Activated T-helper 2 cell treated with anti-CD3 and anti-CD28 coated beads, Interferon-gamma antibody, Interleukin-2, Interleukin-4, amounts not matched to agents 10 μg/mL and 5 μg/mL and 100 μg/mL, durations not matched to agents 14 hours and 24 hours and 36 hours (primary cell): ENCODE results near the gene ABCB9. TPM values are rescaled to one million over a fixed set of nuclear protein-coding genes. Genes with fewer than 3 reads are reported as not detected.
"Not testable (repeated sequence)": the region's sequence is repeated elsewhere in the genome, so short reads cannot be mapped to it uniquely, and the experiment has no call there.

Experiments
- DNase-seq: peaks from one replicate; pipeline ENCODE4 v3.0.0; 2021; ENCODE audit warnings: low spot score
- H3K27ac Mint-ChIP-seq: one replicate; pipeline ENCODE4 v1.8.0; 2021; ENCODE audit warnings: mixed read lengths
- H3K27me3 Mint-ChIP-seq: one replicate; pipeline ENCODE4 v1.8.0; 2021; ENCODE audit warnings: low read depth, mixed read lengths
- H3K36me3 Mint-ChIP-seq: one replicate; pipeline ENCODE4 v1.8.0; 2021; ENCODE audit warnings: low read depth, mixed read lengths
- H3K4me1 Mint-ChIP-seq: one replicate; pipeline ENCODE4 v1.8.0; 2021; ENCODE audit warnings: low read depth, mixed read lengths
- H3K4me3 Mint-ChIP-seq: one replicate; pipeline ENCODE4 v1.8.0; 2021; ENCODE audit warnings: low read depth, mild to moderate bottlenecking, moderate library complexity, mixed read lengths
- H3K9me3 Mint-ChIP-seq: one replicate; pipeline ENCODE4 v1.8.0; 2021; ENCODE audit warnings: mixed read lengths
- intact Hi-C: fragments of 100-400 bp; cut with micrococcal nuclease; formaldehyde crosslinking; loops from one replicate; pipeline ENCODE4 v1.15.1; 2023
- total RNA-seq: library from RNA; stranded (reverse); gene quantifications from 2 replicates; pipeline ENCODE4 v1.2.3, GENCODE V29; 2022

ABCB9 gene
- total RNA-seq, 1 donor from 2014 or later, result 5.4 TPM

- peak within 1 kb of the TSS; percentile 81 for H3K27ac Mint-ChIP-seq
- intact Hi-C loops, result loop anchor here (5.0 kb wide), 1 partner anchor 174 kb away; no protein-coding TSS in a partner anchor
- peak within 1 kb of the TSS; percentile 85 for H3K4me3 Mint-ChIP-seq
- peaks cover 6% of the 10 kb centered on the region for H3K9me3 Mint-ChIP-seq
- peaks cover 13% of the 10 kb centered on the region for H3K36me3 Mint-ChIP-seq
- peaks cover 65% of the 10 kb centered on the region for H3K4me1 Mint-ChIP-seq
- peak; percentile 83 for DNase-seq
- peaks cover under 1% of the 10 kb centered on the region for H3K27me3 Mint-ChIP-seq
These were observed 70.3 kb downstream of the ABCB9 start, which contains the start of gene VPS37B for GRCh38 chr12:122895704-122896636. VPS37B (minus strand) TSS chr12:122896124; CDS start chr12:122896062, 62 bp downstream.

DNA sequence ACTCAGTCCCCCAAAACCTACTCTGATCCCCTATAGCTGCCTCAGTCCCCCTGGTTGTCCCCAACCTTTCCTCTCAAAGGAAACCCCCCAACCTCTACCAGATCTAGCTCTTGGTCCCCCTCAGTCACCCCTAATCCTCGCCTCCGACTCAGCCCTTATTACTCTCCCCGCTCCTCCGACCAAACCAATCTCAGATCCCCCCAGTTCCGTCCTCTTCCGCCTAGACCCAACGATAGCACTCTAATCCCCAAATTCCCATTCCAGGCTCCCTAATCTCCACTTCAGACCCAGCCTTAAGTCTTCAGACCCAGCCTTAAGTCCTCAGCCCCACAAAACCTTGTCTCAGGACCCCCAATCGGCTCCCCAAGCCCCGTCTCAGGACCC, 71.0 kb downstream of the ABCB9 start:
- Mint-ChIP-seq H3K27me3 (peaks cover 5% of the 10 kb centered on the region), H3K36me3 (peaks cover 13% of the 10 kb centered on the region), H3K27ac (peak overlapping the region; percentile 81), H3K9me3 (peaks cover 6% of the 10 kb centered on the region), H3K4me1 (peaks cover 66% of the 10 kb centered on the region), H3K4me3 (peak overlapping the region; percentile 85)
- intact Hi-C loops, result loop anchor here (5.0 kb wide), 1 partner anchor 173 kb away; no protein-coding TSS in a partner anchor
- DNase-seq, result no peak

GRCh38 chr12:122894193-122895121, 71.8 kb downstream of the ABCB9 start:
- peaks cover 5% of the 10 kb centered on the region for H3K27me3 Mint-ChIP-seq
- no peak overlapping the region for H3K27ac Mint-ChIP-seq
- H3K4me1 Mint-ChIP-seq, result peaks cover 61% of the 10 kb centered on the region
- H3K4me3 Mint-ChIP-seq, result peak overlapping the region; percentile 85
- DNase-seq, result no peak
- intact Hi-C loops, result loop anchor here (5.0 kb wide), 1 partner anchor 172 kb away; no protein-coding TSS in a partner anchor
- H3K36me3 Mint-ChIP-seq, result peaks cover 13% of the 10 kb centered on the region
- peaks cover 6% of the 10 kb centered on the region for H3K9me3 Mint-ChIP-seq

DNA sequence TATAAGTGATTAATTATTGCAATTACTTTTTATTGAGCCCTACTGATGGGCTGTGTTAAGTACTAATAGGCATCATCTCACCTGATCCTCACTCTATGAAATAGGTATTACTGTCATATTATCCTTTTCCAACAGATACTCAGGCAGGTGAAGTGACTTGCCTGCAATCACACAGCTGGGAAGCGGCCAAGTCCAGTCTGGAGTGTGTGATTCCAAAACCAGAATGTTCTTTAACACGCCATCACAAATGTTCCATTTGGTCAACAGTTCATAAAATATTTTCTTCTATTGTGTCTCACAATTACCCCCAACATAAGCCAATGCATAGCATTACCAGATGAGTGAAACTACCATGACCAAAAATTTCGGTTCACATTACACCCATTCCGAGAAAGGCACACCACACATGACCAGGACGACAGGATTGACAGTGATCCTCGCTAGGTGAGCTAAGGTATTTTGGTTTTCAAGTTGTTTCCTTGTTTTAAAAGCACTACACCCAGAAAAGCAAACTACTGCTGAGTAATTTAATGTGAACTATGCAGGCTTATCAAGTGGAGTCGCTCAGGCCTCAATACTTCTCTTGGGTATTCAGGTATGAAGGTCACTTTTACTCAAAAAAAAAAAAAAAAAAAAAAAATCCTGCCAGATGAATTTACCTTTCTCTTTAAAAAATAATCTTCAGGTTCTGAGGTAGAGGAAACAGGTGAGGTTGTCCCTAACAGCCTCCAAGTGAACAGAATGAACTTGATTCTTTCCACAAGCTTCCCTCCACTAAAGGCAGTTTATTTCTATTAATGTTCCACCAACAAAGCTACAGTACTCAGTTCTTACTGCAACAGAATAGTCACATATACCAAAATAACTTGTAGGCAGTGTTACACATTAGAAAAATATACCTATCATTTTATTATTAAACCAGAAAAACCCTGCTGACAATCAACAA, 72.8 kb downstream of the ABCB9 start:
- peaks cover 5% of the 10 kb centered on the region for H3K27me3 Mint-ChIP-seq

DNA sequence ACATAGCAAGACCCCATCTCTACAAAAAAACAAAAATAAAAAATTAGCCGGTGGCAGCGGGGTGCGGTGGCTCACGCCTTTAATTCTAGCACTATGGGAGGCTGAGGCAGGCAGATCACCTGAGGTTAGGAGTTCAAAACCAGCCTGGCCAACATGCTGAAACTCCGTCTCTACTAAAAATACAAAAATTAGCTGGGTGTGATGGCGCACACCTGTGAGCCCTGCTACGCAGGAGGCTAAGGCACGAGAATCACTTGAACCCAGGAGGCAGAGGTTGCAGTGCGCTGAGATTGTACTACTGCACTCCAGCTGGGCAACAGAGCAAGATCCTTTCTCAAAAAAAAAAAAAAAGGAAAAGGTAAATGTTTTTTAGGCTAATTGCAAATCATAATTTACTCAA, 73.5 kb downstream of the ABCB9 start:
- H3K4me3 Mint-ChIP-seq, H3K27me3 Mint-ChIP-seq, DNase-seq, H3K27ac Mint-ChIP-seq, intact Hi-C loops, H3K9me3 Mint-ChIP-seq: not testable (repeated sequence)
- peaks cover 15% of the 10 kb centered on the region for H3K36me3 Mint-ChIP-seq
- peaks cover 62% of the 10 kb centered on the region for H3K4me1 Mint-ChIP-seq

More for the DNA sequence above, 72.8 kb downstream of the ABCB9 start:
- Mint-ChIP-seq H3K4me1 (peaks cover 62% of the 10 kb centered on the region), H3K4me3 (no peak overlapping the region), H3K36me3 (peaks cover 15% of the 10 kb centered on the region), H3K9me3 (peaks cover 6% of the 10 kb centered on the region), H3K27ac (no peak overlapping the region)
- DNase-seq, result no peak
- intact Hi-C loops, result no loop called here

GRCh38 chr12:122891661-122892525, 74.4 kb downstream of the ABCB9 start:
- Mint-ChIP-seq H3K36me3 (peaks cover 15% of the 10 kb centered on the region), H3K9me3 (peaks cover 6% of the 10 kb centered on the region), H3K27ac (no peak overlapping the region), H3K4me3 (no peak overlapping the region), H3K4me1 (peaks cover 70% of the 10 kb centered on the region), H3K27me3 (peaks cover 8% of the 10 kb centered on the region)
- intact Hi-C loops, result no loop called here
- no peak for DNase-seq

DNA sequence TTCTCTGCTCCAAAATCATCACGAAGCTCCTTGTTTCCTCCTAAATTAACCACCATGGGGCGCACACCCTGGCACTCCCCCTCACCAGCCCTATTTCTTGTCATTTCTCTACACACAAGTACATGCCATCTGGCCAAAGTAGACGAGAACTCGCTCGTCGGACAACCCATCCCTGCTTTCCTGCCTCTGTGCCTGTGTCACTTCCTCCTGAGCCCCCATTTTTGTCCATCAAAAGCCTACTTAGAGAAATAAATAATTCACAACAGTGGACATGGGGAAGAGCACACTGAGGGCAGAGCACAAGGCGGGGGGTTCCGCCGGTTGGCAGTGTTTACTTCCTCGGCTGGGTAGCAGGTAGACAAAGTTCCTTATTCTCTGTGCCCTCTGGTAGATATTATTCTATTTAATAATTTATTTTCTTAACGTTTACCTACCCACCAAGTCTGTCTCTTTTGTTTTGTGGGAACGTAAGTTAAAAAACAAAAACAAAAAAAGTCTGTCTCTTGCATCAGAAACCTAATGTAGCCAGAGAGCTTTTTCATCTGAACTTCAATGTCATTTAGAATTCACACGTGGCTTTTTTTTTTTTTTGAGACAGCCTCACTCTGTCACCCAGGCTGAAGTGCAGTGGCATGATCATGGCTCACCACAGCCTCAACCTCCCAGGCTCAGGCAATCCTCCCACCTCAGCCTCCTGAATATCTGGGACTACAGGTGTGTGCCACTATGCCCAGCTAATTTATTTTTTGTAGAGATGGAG, 76.3 kb downstream of the ABCB9 start:
- Mint-ChIP-seq H3K4me1 (peaks cover 59% of the 10 kb centered on the region), H3K27ac (no peak overlapping the region), H3K4me3 (peak overlapping the region; percentile 33), H3K27me3 (peaks cover 8% of the 10 kb centered on the region), H3K36me3 (peaks cover 10% of the 10 kb centered on the region), H3K9me3 (no peaks in the 10 kb centered on the region)
- intact Hi-C loops, result no loop called here
- no peak for DNase-seq

- DNase-seq, result no peak
- intact Hi-C loops, result loop anchor here (1.0 kb wide), 1 partner anchor 10 kb away; no protein-coding TSS in a partner anchor
- Mint-ChIP-seq H3K4me3 (peak overlapping the region; percentile 71), H3K27me3 (peaks cover 19% of the 10 kb centered on the region), H3K9me3 (no peaks in the 10 kb centered on the region), H3K36me3 (peaks cover 8% of the 10 kb centered on the region), H3K27ac (peak overlapping the region; percentile 84), H3K4me1 (peaks cover 50% of the 10 kb centered on the region)
These were observed 78.0 kb downstream of the ABCB9 start for GRCh38 chr12:122888232-122888752.

DNA sequence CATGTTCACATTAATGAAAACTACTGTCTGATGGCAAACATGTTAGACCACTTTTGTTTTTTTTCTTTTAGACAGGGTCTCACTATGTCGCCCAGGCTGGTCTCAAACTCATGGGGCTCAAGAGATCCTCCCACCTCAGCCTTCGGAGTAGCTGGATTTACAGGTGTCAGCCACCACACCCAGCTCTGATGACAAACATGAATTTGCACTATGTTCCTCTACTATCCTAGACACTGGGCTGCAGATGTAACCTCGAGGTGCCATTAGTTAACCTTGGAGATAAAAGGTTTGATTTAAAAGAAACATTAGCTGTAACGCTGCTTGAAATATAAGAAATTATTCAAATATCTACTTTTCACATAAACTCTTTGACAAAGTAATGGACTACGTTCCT, 78.4 kb downstream of the ABCB9 start:
- no peak for DNase-seq
- peaks cover 52% of the 10 kb centered on the region for H3K4me1 Mint-ChIP-seq
- H3K9me3 Mint-ChIP-seq, result no peaks in the 10 kb centered on the region
- intact Hi-C loops, result loop anchor here (1.0 kb wide), 2 partner anchors 10 to 12 kb away; no protein-coding TSS in a partner anchor
- peak overlapping the region; percentile 48 for H3K27ac Mint-ChIP-seq
- H3K27me3 Mint-ChIP-seq, result peaks cover 23% of the 10 kb centered on the region
- peak overlapping the region; percentile 5 for H3K4me3 Mint-ChIP-seq
- H3K36me3 Mint-ChIP-seq, result peaks cover 10% of the 10 kb centered on the region
